NCI-H460 (cell line): Measurements from ENCODE around the gene KIFBP. TPM values are rescaled to one million over a fixed set of nuclear protein-coding genes. Genes with fewer than 3 reads are reported as not detected.
"Not testable (repeated sequence)": the region's sequence is repeated elsewhere in the genome, so short reads cannot be mapped to it uniquely, and the experiment has no call there.

Experiments
- DNase-seq: peaks from one replicate; pipeline ENCODE4 v3.0.0-alpha.2; 2016; ENCODE audit warnings: low read depth; ENCODE audit errors: extremely low read depth
- total RNA-seq: library from RNA; depleted of rRNA; stranded (reverse); fragments of >200 nt; shearing (Covaris generic); gene quantifications from 2 replicates; pipeline ENCODE4 v1.2.3, GENCODE V29; 2014

Gene KIFBP
- total RNA-seq, 1 experiment from 2014 or later, result 39.8 TPM

DNA sequence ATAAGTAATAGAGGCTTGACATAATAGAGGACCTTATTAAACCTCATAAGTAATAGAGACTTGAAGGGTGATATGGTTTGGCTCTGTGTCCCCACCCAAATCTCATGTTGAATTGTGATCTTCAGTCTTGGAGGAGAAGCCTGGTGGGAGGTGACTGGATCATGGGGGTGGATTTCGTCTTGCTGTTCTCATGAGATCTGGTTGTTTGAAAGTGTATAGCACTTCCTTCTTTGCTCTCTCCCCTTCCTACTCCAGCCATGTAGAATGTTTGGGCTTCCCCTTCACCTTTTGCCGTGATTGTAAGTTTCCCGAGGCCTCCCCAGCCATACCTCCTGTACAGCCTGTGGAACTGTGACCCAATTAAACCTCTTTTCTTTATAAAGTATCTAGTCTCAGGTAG lies 8.6 kb downstream of the KIFBP start:
- DNase-seq, result no peak

GRCh38 chr10:69004821-69005220 lies 16.2 kb downstream of the KIFBP start:
- DNase-seq, result peak; percentile 59

DNA sequence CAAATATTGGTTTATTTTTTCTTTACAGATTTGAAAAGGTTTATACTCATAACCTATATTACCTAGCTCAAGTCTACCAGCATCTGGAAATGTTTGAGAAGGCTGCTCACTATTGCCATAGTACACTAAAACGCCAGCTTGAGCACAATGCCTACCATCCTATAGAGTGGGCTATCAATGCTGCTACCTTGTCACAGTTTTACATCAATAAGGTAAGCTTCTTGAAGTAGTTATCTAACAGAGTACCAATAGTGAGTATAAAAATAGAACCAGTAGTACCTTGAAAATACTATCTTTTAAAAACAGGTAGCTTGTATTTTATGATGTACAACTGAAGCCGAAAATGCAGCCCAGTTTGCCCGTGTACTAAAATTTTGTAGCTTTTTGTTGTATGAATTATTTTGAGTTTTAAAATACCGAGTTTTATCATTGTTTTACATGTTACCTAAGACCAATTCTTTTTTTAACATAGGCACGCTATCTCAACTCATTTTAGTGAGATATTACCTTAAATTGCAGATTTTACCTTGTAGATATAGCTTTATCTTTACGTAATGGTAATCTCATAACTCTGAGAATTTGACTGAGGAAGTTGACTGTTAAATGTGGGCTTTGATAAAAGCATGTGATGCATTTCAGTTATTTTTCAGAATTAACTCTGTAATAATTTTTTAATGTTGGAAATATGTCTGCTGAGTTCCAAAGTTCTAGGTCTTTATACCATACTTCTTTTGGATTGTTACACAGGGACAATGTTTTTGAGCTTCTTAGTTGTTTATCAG lies 17.3 kb downstream of the KIFBP start:
- no peak for DNase-seq

DNA sequence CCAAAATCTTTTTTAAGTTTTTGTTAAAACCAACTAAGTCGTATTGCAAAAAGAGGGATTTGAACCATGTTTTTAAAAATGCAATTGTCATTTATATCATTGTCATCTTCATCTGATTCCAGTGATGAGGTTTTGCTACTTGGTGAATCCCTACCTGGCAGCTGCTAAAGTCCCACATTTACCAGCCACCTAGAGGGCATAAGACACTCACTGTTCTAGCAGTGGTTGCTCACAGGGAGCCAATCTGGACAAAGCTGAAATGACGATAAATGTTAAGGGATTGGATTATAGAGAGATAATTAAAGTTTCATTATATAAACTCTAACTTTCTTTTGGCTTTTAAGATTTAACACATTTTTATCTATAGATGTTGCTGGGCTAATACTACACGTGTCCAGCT lies 18.7 kb downstream of the KIFBP start:
- no peak for DNase-seq

DNA sequence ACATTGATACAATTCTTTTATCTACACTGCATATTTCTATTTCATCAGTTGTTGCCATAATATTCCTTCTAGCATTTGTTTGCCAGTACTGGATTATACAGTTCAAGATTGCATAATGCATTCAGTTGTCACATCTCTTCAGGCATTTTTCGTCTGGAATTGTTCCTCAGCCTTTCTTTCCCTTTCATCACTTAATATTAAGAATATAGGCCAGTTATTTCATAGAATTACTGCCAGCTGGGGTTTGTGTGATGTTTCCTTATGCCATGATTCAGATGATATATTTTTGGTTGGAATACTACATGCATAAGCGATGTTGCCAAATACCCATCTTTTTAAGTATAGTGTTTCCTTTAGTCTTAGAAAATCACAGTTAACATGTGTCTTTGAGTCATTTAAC lies 20.8 kb downstream of the KIFBP start:
- DNase-seq, result no peak

GRCh38 chr10:69010151-69010640 lies 21.6 kb downstream of the KIFBP start:
- DNase-seq, result no peak

GRCh38 chr10:69012778-69013177 lies 24.2 kb downstream of the KIFBP start:
- not testable (repeated sequence) for DNase-seq

- no peak for DNase-seq
Observed at GRCh38 chr10:69014171-69014570, 25.6 kb downstream of the KIFBP start.

GRCh38 chr10:69018613-69019012 lies 30.0 kb downstream of the KIFBP start:
- DNase-seq, result no peak

DNA sequence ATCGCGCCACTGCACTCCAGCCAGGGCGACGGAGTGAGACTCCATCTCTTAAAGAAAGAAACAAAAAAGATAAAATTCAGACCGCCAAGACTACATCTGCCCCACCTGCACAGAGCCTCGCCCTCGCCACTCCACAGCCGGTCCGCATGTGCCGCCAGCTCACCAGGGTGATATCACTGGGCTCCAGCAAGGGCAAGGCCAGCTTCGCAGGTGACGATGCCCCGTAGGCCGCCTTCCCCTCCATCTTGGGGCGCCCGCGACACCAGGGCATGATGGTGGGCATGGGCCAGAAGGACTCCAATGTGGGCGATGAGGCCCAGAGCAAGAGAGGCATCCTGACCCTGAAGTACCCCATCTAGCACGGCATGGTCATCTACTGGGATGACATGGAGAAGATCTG lies 34.0 kb downstream of the KIFBP start:
- no peak for DNase-seq

- DNase-seq, result no peak
Observed at GRCh38 chr10:69025370-69025896, 36.8 kb downstream of the KIFBP start.

- no peak for DNase-seq
Observed at GRCh38 chr10:69033256-69033655, 44.7 kb downstream of the KIFBP start.

GRCh38 chr10:69037489-69037888 lies 48.9 kb downstream of the KIFBP start:
- DNase-seq, result no peak

GRCh38 chr10:69040904-69041303 lies 52.3 kb downstream of the KIFBP start:
- DNase-seq, result not testable (repeated sequence)

DNA sequence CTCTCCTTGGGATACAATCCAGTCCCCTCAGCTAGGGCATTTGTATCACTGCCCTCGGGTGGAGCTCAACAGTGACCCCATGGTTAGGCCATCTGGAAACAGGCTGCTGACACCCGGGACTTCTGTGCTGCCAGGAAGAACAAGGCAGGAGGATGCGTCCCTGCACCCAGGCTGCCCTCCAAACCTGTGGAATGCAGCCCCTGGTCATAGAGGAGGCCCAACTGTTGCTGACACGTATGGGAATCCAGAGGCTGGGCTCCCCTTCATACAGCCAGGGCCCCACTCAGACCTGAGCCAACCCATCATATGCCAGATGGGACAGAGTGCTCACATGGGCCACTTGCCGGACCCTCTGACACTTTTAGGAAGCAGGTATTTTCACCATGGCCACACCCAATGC lies 53.8 kb downstream of the KIFBP start:
- no peak for DNase-seq

- DNase-seq, result no peak
Observed at GRCh38 chr10:69042838-69043237, 54.2 kb downstream of the KIFBP start.

DNA sequence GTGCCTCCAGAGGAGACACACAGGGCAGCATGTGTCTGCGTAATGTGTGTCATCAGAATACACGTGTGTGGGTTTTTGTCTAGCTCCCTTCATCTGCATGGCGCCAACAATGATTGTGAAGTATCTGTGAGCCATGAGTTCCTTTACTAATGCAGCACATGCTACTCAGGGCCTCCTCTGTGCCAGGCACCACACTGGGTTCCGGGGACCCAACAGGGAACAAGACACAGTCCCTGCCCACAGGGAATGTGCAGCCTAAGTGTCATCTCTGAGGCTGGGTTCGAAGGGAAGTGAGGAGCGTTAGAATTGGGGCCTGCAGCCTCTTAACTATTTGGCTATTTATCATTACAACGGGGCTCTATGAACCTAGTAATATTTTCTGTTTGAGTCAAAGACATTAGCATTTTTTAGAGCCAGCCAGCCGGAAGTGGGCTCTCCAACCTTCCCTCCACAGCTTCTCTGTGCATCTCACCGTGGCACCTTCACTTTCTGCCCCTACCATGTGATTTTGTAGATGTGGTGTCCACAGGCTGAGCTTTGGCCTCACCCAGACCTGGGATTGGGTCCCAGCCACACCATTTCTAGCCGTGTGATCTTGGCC lies 55.4 kb downstream of the KIFBP start:
- DNase-seq, result no peak

GRCh38 chr10:69044546-69044945 lies 55.9 kb downstream of the KIFBP start:
- no peak for DNase-seq

- no peak for DNase-seq
Observed at GRCh38 chr10:69045441-69046300, 57.1 kb downstream of the KIFBP start.

DNA sequence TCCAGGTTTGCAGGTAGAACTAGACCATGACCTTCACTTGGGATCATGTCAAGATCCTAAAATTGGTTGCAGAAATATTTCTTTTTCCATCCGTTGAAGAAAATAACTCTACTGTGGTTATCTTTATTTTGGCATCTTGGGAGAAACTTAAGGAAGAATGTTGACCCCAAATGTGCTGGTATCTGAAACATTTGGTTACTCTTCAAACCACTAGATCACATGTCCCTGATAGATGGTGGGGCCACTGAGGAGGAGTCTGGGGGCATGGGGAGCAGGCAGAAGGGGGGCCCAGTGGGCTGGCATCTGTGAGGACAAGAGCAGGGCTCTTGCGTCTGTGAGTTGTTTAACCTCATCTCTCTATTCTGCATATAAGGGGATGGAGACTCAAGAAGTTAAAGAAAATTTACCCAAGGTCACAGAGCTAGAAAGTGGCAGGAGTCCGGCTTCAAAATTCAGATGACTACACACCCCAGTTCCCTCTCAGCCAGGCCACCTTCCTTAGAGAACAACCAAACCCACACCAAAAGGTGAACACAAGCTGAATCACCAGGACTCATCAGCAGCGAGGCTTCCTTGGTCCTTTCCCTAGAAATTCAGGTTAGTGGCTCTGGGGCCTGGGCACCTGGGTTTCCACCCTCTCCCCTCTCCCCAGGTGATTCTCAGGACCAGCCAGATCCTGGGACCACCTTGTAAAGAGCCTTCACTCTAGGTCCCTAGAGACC lies 58.7 kb downstream of the KIFBP start:
- DNase-seq, result no peak
